Type B pancreatic cell (in vitro differentiated cells): ENCODE results near the gene BCL7A. TPM values are rescaled to one million over a fixed set of nuclear protein-coding genes. Genes with fewer than 3 reads are reported as not detected.
"Not testable (repeated sequence)": the region's sequence is repeated elsewhere in the genome, so short reads cannot be mapped to it uniquely, and the experiment has no call there.

Experiments
- DNase-seq: peaks from one replicate; pipeline ENCODE4 v3.0.0; 2021; ENCODE audit warnings: mixed read lengths; ENCODE audit not compliant: unreplicated experiment; ENCODE audit errors: extremely low spot score
- H3K27ac Mint-ChIP-seq: 2 replicates; pipeline ENCODE4 v1.8.0; 2021; ENCODE audit warnings: mild to moderate bottlenecking, mixed read lengths
- H3K27me3 Mint-ChIP-seq: 2 replicates; pipeline ENCODE4 v1.8.0; 2021; ENCODE audit warnings: mixed read lengths
- H3K36me3 Mint-ChIP-seq: 2 replicates; pipeline ENCODE4 v1.8.0; 2021; ENCODE audit warnings: mixed read lengths
- H3K4me1 Mint-ChIP-seq: one replicate; pipeline ENCODE4 v1.8.0; 2021; ENCODE audit warnings: mixed read lengths; ENCODE audit not compliant: unreplicated experiment
- H3K4me3 Mint-ChIP-seq: 2 replicates; pipeline ENCODE4 v1.8.0; 2021; ENCODE audit warnings: mild to moderate bottlenecking, mixed read lengths
- H3K9me3 Mint-ChIP-seq: 2 replicates; pipeline ENCODE4 v1.8.0; 2021; ENCODE audit warnings: mixed read lengths
- CTCF ChIP-seq: fragments of 200-600 bp; sonication (generic); conservative IDR thresholded peaks from 2 replicates; pipeline ENCODE4 v1.5.0; 2021; ENCODE audit warnings: antibody characterized with exemption, mild to moderate bottlenecking
- total RNA-seq: library from RNA; stranded (reverse); gene quantifications from 2 replicates; pipeline ENCODE4 v1.2.1, GENCODE V29; 2021; ENCODE audit warnings: low replicate concordance

Gene BCL7A
- total RNA-seq, 1 donor from 2014 or later: 30.9 TPM

GRCh38 chr12:121980892-121981272, 40.8 kb upstream of the BCL7A start:
- no peak for TF ChIP-seq CTCF
- H3K36me3 Mint-ChIP-seq: no peaks in the 10 kb centered on the region
- no peak for DNase-seq

GRCh38 chr12:121981456-121981855, 40.2 kb upstream of the BCL7A start:
- Mint-ChIP-seq H3K4me1 (peaks cover 7% of the 10 kb centered on the region), H3K36me3 (no peaks in the 10 kb centered on the region), H3K4me3 (no peak overlapping the region), H3K27me3 (no peaks in the 10 kb centered on the region), H3K27ac (no peak overlapping the region), H3K9me3 (no peaks in the 10 kb centered on the region)
- DNase-seq: no peak
- no peak for TF ChIP-seq CTCF

More at GRCh38 chr12:121980892-121981272, 40.8 kb upstream of the BCL7A start:
- no peak overlapping the region for H3K27ac Mint-ChIP-seq
- no peaks in the 10 kb centered on the region for H3K27me3 Mint-ChIP-seq
- H3K4me3 Mint-ChIP-seq: no peak overlapping the region
- H3K4me1 Mint-ChIP-seq: peaks cover 7% of the 10 kb centered on the region
- no peaks in the 10 kb centered on the region for H3K9me3 Mint-ChIP-seq

GRCh38 chr12:121982950-121983349, 38.7 kb upstream of the BCL7A start:
- DNase-seq: no peak
- no peaks in the 10 kb centered on the region for H3K27me3 Mint-ChIP-seq
- no peak for TF ChIP-seq CTCF
- no peaks in the 10 kb centered on the region for H3K9me3 Mint-ChIP-seq
- H3K27ac Mint-ChIP-seq: no peak overlapping the region
- H3K4me3 Mint-ChIP-seq: no peak overlapping the region
- H3K36me3 Mint-ChIP-seq: no peaks in the 10 kb centered on the region
- H3K4me1 Mint-ChIP-seq: peaks cover 7% of the 10 kb centered on the region

GRCh38 chr12:121983536-121984210, 38.0 kb upstream of the BCL7A start:
- H3K4me1 Mint-ChIP-seq: peaks cover 7% of the 10 kb centered on the region
- DNase-seq: no peak
- H3K4me3 Mint-ChIP-seq: no peak overlapping the region
- no peaks in the 10 kb centered on the region for H3K9me3 Mint-ChIP-seq
- H3K36me3 Mint-ChIP-seq: no peaks in the 10 kb centered on the region
- H3K27me3 Mint-ChIP-seq: no peaks in the 10 kb centered on the region
- no peak overlapping the region for H3K27ac Mint-ChIP-seq
- TF ChIP-seq CTCF: no peak

DNA sequence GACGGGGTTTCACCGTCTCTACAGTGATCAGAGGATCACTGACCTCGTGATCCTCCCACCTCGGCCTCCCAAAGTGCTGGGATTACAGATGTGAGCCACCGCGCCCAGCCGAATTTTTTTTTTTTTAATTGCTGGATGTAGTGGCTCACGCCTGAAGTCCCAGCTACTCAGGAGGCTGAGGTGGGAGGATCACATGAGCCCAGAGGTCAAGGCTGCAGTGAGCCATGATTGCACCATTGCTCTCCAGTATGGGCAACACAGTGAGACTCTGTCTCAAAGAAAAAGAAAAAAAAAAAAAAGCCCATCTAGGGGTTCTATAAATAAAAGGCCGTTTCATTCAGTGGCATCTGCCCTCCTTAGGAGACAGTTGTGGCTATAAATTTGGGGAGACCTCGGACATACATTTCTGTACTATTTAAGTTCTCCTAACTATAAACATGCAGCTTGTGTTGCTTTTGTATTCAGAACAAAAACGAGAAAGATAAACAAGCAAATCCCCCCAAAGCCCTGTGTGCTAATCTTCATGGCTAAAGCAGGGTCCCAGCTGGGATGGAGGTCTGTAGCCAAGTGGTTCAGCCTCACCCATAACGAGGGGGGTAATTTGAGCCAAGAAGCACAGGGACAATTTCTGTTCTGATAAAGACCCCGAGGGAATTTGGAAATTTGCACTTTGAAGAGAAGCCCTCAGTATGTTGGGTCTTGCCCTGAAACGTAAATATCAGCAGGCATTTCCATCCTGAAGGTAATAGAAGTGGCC, 35.0 kb upstream of the BCL7A start:
- Mint-ChIP-seq H3K4me1 (peaks cover 7% of the 10 kb centered on the region), H3K27ac (no peak overlapping the region), H3K9me3 (no peaks in the 10 kb centered on the region), H3K4me3 (no peak overlapping the region), H3K36me3 (no peaks in the 10 kb centered on the region), H3K27me3 (no peaks in the 10 kb centered on the region)
- TF ChIP-seq CTCF: no peak
- DNase-seq: no peak

GRCh38 chr12:121988519-121988918, 33.2 kb upstream of the BCL7A start:
- H3K36me3 Mint-ChIP-seq, H3K4me3 Mint-ChIP-seq, H3K27me3 Mint-ChIP-seq, H3K27ac Mint-ChIP-seq, DNase-seq, H3K4me1 Mint-ChIP-seq, H3K9me3 Mint-ChIP-seq: not testable (repeated sequence)
